Liver (tissue), 3 donors: ENCODE results near the gene ABHD17A.

ENCODE experiments used
- ATF3 ChIP-seq: IDR thresholded peaks from 2 replicates; pipeline ENCODE4 v1.6.1; 2016; ENCODE audit warnings: antibody characterized with exemption
- GABPA ChIP-seq, 2 donors: IDR thresholded peaks in 1 of 2; conservative IDR thresholded peaks in 1 of 2; 2 replicates each; pipeline ENCODE4 v1.6.1; 2016; ENCODE audit warnings: antibody characterized with exemption in 2 of 2, mild to moderate bottlenecking in 1 of 2, moderate library complexity in 1 of 2
- JUND ChIP-seq, 2 donors: IDR thresholded peaks; 2 replicates each; pipeline ENCODE4 v1.6.1; 2016; ENCODE audit warnings: antibody characterized with exemption in 2 of 2
- RAD21 ChIP-seq, 2 donors: IDR thresholded peaks; 2 replicates each; pipeline ENCODE4 v1.6.1; 2016; ENCODE audit warnings: antibody characterized with exemption in 2 of 2, mild to moderate bottlenecking in 2 of 2
- REST ChIP-seq: IDR thresholded peaks from 2 replicates; pipeline ENCODE4 v1.6.1; 2016; ENCODE audit warnings: antibody characterized with exemption, mild to moderate bottlenecking
- RXRA ChIP-seq, 2 donors: IDR thresholded peaks; 2 replicates each; pipeline ENCODE4 v1.6.1; 2017 to 2018; ENCODE audit warnings: antibody characterized with exemption in 2 of 2, mild to moderate bottlenecking in 1 of 2
- SP1 ChIP-seq: IDR thresholded peaks from 2 replicates; pipeline ENCODE4 v1.6.1; 2018; ENCODE audit warnings: antibody characterized with exemption, mild to moderate bottlenecking
- TAF1 ChIP-seq: conservative IDR thresholded peaks from 2 replicates; pipeline ENCODE4 v1.6.1; 2016; ENCODE audit warnings: antibody characterized with exemption, mild to moderate bottlenecking
- TF ChIP-seq, protein P1 (sequence below): IDR thresholded peaks from 2 replicates; pipeline ENCODE4 v1.6.1; 2016; ENCODE audit warnings: antibody characterized with exemption
- TF ChIP-seq, protein P2 (sequence below): fragments of 150-350 bp; IDR thresholded peaks from 2 replicates; pipeline ENCODE4 v1.5.1; 2017; ENCODE audit warnings: improper control_type of control experiment, low read depth, low read length; ENCODE audit not compliant: missing input control
- TF ChIP-seq, protein P3 (sequence below): IDR thresholded peaks from 2 replicates; pipeline ENCODE4 v1.6.1; 2016; ENCODE audit warnings: antibody characterized with exemption
- donor health status: healthy.
- donor health status: healthy.

GRCh38 chr19:1904860-1905109 is 19.5 kb upstream of the ABHD17A start:
- no peak for TF ChIP-seq JUND (IDR thresholded peaks at IDR 0.05)
- TF ChIP-seq, protein P1, sequence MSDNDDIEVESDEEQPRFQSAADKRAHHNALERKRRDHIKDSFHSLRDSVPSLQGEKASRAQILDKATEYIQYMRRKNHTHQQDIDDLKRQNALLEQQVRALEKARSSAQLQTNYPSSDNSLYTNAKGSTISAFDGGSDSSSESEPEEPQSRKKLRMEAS: no peak
- no peak for TF ChIP-seq REST
- TF ChIP-seq, protein P2, sequence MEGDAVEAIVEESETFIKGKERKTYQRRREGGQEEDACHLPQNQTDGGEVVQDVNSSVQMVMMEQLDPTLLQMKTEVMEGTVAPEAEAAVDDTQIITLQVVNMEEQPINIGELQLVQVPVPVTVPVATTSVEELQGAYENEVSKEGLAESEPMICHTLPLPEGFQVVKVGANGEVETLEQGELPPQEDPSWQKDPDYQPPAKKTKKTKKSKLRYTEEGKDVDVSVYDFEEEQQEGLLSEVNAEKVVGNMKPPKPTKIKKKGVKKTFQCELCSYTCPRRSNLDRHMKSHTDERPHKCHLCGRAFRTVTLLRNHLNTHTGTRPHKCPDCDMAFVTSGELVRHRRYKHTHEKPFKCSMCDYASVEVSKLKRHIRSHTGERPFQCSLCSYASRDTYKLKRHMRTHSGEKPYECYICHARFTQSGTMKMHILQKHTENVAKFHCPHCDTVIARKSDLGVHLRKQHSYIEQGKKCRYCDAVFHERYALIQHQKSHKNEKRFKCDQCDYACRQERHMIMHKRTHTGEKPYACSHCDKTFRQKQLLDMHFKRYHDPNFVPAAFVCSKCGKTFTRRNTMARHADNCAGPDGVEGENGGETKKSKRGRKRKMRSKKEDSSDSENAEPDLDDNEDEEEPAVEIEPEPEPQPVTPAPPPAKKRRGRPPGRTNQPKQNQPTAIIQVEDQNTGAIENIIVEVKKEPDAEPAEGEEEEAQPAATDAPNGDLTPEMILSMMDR: no peak
- TF ChIP-seq ATF3: no peak
- no peak for TF ChIP-seq TAF1
- no peak for TF ChIP-seq RAD21 (IDR thresholded peaks at IDR 0.05)
- TF ChIP-seq, protein P3, sequence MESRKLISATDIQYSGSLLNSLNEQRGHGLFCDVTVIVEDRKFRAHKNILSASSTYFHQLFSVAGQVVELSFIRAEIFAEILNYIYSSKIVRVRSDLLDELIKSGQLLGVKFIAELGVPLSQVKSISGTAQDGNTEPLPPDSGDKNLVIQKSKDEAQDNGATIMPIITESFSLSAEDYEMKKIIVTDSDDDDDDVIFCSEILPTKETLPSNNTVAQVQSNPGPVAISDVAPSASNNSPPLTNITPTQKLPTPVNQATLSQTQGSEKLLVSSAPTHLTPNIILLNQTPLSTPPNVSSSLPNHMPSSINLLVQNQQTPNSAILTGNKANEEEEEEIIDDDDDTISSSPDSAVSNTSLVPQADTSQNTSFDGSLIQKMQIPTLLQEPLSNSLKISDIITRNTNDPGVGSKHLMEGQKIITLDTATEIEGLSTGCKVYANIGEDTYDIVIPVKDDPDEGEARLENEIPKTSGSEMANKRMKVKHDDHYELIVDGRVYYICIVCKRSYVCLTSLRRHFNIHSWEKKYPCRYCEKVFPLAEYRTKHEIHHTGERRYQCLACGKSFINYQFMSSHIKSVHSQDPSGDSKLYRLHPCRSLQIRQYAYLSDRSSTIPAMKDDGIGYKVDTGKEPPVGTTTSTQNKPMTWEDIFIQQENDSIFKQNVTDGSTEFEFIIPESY: no peak
- no peak for TF ChIP-seq SP1
- no peak for TF ChIP-seq GABPA (IDR thresholded peaks at IDR 0.05 in 1 of 2, conservative IDR thresholded peaks at IDR 0.05 in 1 of 2)
- no peak for TF ChIP-seq RXRA (IDR thresholded peaks at IDR 0.05)
